NCI-H2107 treated with DMSO at 0.1 percent for 48 hours (cell line): ENCODE data around the gene MDGA2.
"Not testable (repeated sequence)": the region's sequence is repeated elsewhere in the genome, so short reads cannot be mapped to it uniquely, and the experiment has no call there.

Experiments
- DNase-seq: peaks from one replicate; lab custom pipeline; 2025; ENCODE audit not compliant: unreplicated experiment; lab: John Stamatoyannopoulos, UW

Gene MDGA2

DNA sequence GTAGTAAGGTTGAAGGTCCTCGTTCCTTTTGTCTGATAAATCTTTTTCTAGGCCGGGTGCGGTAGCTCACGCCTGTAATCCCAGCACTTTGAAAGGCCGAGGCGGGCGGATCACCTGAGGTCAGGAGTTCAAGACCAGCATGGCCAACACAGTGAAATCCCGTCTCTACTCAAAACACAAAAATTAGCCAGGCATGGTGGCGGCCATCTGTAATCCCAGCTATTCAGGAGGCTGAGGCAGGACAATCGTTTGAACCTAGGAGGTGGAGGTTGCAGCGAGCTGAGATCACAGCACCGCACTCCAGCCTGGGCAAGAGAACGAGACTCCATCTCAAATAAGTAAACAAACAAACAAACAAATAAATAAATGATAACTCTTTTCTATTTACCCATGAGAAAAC, 51.3 kb downstream of the MDGA2 start:
- DNase-seq, result not testable (repeated sequence)

GRCh38 chr14:47619392-47619791, 56.0 kb downstream of the MDGA2 start:
- no peak for DNase-seq

DNA sequence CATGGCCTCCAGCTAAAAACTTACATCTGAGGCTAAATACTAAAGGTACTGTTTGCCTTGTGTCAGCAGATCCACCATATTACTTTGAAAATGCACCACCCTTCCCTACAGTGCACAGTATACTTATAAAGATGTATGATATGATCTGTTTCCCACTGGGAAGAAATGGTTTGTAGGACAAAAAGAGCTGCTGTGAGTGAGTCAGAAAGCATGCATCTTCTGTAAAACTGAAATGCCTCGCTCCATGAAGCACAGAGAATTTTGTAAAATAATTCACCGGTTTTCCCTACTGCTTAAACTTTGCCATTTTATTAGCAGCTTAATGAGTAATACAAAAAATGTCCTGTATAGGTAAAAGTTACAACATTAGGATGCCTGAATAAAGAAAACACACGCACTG, 68.8 kb downstream of the MDGA2 start:
- no peak for DNase-seq

- no peak for DNase-seq
Measured at GRCh38 chr14:47596860-47597259, 78.5 kb downstream of the MDGA2 start.

GRCh38 chr14:47596232-47596631, 79.2 kb downstream of the MDGA2 start:
- DNase-seq, result no peak

DNA sequence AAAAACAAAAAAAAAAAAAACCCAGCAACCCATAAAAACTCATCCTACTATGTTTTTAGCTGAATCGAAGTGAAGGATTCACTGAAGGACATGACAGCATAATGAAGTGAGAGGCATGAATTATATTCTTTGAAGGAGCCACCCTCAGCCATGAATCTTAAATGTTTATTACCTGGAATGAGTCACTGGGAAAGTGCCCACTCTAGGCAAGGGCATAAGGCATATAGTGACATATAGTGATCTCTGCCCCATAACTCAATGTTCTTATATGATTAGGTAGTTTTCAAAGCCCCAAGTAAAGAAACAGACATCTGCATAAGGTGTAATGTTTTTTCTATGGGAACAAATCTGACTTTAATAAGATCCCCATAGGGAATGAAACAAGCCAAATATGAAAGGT, 79.9 kb downstream of the MDGA2 start:
- no peak for DNase-seq

DNA sequence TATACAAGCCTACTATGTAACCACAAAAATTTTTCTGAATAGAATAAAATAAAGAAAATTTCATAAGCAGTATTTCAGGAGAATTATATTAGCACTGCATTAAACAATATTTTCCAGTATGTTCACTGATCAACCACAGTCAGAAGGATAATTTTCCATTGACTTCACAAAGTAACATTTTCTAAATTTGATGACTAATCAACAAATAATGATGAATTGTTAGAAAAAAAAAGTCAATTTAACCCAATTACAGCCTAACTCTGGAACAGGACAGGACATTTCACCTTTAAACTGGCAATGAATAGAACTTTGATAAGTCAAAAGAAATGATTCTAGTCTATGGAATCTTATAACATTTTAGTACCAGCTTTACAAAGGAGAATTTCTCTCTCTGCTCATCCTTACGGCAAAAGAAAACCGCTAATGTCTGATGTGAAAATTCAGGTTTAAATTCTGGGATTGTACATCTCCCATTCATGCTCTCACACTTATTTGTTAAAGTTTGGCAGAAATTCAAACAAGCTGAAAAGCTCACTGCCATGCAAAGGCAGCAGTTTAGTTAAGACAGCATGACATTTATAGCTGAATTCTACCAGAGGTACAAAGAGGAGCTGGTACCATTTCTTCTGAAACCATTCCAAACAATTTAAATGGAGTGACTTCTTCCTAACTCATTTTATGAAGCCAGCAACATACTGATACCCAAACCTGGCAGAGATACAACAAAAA, 84.5 kb downstream of the MDGA2 start:
- DNase-seq, result no peak

GRCh38 chr14:47585447-47585846, 90.0 kb downstream of the MDGA2 start:
- DNase-seq, result no peak

DNA sequence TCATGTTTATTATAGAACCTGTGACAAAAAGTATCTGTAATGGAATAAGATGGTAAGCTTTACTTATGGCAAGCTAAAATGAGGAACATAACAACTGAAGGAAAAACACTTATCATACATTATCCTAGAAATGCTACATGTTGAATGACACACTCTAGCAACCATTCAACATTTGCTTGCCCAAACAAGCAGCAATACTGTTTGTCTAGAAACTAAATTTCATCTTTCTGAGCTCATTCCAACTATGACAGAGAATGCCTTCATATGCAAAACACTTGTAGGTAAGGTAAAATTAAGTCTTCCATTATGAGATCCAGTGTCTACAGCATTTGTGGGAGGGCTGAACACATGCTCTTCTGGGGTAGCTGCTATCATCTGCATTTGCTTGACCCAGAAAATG, 108.1 kb downstream of the MDGA2 start:
- no peak for DNase-seq

- DNase-seq, result no peak
Measured at GRCh38 chr14:47557894-47558293, 117.5 kb downstream of the MDGA2 start.

DNA sequence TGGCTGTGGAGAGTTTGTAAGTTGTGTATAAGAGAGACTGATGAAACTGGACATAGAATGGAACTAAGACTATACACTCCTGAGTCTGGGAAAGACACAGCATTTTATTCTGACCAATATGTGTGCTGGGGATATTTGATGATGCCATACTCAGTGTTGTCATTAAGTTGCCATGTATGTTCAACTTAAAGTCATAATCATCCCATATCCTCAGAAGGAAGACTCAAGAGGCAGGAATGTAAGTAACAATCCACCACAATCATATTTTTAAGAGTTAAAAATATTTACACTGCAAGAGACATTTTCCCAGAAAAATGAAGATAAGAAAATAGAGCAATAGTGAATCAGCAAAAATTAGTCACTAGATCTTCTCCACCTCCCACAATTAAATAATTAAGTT, 120.1 kb downstream of the MDGA2 start:
- DNase-seq, result no peak

- DNase-seq, result no peak
Measured at GRCh38 chr14:47549886-47550285, 125.5 kb downstream of the MDGA2 start.

DNA sequence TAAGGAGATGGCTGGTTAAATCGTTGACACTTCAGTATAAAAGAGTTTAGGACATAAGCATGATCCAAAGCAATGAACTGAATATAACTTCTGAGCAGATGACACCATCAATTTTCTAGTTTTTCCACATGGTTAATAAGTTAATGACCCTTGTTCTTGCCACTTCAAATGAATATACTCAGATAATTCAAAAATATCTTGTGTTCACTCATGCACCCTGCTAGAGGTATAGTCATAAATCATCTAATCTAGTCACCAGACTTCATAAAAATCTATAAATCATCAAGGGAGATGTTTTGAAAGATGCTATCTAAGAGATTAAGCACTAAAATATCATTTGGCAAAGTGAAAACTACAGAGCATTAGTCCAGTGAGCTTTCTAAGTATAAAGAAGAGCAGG, 131.9 kb downstream of the MDGA2 start:
- no peak for DNase-seq

GRCh38 chr14:47541662-47542061, 133.7 kb downstream of the MDGA2 start:
- DNase-seq, result no peak

DNA sequence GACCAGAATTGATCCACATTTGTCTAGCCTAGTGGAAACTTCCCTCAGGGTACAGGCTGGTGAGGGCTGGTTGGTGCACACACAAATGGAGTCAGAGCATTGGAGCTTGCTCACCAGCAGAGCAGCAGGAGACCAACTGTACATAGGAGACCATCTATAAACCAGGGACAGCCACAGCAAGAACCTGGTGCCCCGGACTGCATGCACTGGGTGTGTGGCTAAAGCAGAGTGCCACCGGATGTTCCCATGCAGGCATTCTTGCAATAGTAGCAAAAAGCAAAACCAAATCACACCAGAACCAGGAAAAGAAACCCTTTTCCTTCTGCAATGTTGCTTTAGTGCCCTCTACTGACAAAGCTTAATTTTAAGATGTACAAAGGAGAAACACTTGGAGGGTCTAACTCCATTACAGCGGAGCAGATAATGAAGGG, 136.4 kb downstream of the MDGA2 start:
- DNase-seq, result peak; percentile 4

- DNase-seq, result no peak
Measured at GRCh38 chr14:47536341-47536740, 139.1 kb downstream of the MDGA2 start.

DNA sequence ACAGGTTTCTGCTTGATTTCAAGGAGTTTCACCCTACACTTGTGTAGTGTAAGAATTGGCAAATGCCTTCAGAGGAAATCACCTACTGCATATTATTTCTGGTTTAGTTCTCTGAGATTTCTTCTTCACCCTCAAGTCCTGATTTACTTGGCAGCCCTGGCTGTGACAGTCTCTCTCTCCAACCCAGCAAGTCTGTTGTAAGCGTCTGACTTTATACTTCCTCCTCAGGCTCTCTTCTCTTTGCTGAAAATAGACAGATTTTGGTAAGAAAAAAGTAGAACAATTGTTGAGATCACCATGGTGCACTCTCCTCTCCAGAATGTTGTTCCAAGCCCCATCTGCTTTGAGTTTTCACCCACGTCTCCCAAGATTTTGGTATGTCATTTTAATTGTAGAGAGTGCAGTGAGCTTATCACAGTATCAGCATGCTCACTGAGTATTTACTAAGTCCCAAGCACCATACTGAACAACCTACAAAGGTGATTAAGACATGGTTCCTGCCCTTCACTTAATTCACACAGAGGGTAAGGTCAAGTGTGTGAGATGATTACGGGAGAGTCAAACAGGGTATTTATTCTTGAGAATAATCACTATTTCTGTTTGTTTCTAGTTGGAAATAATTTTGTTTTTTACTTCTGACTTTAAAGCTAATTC, 148.7 kb downstream of the MDGA2 start:
- no peak for DNase-seq

GRCh38 chr14:47524524-47524923, 150.9 kb downstream of the MDGA2 start:
- DNase-seq, result no peak

- DNase-seq, result no peak
Measured at GRCh38 chr14:47520382-47520781, 155.0 kb downstream of the MDGA2 start.

DNA sequence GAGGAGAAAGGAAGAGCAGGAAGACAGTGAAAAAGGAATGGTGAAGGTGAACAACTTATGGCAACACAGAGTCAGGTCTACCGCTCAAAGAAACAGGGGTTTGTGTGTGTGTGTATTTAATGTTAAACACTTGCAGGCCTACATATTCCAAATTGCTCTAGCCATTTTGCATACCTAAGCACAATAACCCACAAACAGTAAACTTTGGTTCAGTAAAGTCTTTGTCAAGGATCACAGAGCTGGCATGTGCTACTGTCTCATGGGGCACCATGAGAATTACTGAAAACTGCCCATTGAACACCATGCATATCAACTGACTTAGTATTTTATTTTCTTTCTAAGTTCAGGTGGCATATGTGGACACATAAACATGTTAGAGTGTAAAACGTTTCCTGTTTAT, 163.6 kb downstream of the MDGA2 start:
- DNase-seq, result no peak

DNA sequence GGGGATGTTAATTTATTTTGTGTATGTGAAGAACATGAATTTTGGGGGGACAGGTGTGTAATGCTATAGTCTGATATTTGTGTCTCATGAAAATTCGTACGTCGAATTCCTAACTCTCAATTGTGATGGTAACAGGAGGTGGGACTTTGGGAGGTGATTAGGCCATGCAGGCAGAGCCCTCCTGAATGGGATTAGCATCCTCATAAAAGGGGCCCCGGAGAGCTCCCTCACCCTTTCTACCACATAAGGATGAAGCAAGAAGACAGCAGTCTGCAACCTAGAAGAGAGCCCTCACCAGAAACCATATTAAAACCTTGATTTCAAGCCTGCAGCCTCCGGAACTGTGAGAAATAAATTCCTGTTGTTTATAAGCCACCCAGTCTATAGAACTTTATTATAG, 165.4 kb downstream of the MDGA2 start:
- no peak for DNase-seq

- no peak for DNase-seq
Measured at GRCh38 chr14:47507861-47508260, 167.5 kb downstream of the MDGA2 start.

GRCh38 chr14:47500369-47500768, 175.0 kb downstream of the MDGA2 start:
- no peak for DNase-seq
